WTC11 (cell line): ENCODE measurements around the gene VWA7. TPM values are rescaled to one million over a fixed set of nuclear protein-coding genes. Genes with fewer than 3 reads are reported as not detected.
A peak's percentile ranks its signal among the peaks of the same experiment; 100 is the strongest.

ENCODE experiments used
- ESRRA ChIP-seq: sonication (generic); formaldehyde crosslinking; IDR thresholded peaks from 2 replicates; pipeline ENCODE4 v1.8.1; 2022; ENCODE audit warnings: mild to moderate bottlenecking, missing genetic modification reagents, borderline replicate concordance
- ETV6 ChIP-seq: sonication (generic); formaldehyde crosslinking; IDR thresholded peaks from 2 replicates; pipeline ENCODE4 v1.8.1; 2022; ENCODE audit warnings: mild to moderate bottlenecking, missing genetic modification reagents
- FOXJ3 ChIP-seq: sonication (generic); formaldehyde crosslinking; IDR thresholded peaks from 2 replicates; pipeline ENCODE4 v1.9.0; 2021; ENCODE audit warnings: missing genetic modification reagents, mild to moderate bottlenecking, borderline replicate concordance
- FOXK1 ChIP-seq: sonication (generic); formaldehyde crosslinking; IDR thresholded peaks from 2 replicates; pipeline ENCODE4 v1.8.0; 2022; ENCODE audit warnings: mild to moderate bottlenecking, moderate library complexity, missing genetic modification reagents
- FOXP1 ChIP-seq: sonication (generic); formaldehyde crosslinking; IDR thresholded peaks from 2 replicates; pipeline ENCODE4 v1.8.0; 2022; ENCODE audit warnings: missing genetic modification reagents, mild to moderate bottlenecking, moderate library complexity, borderline replicate concordance
- GABPB1 ChIP-seq: sonication (generic); formaldehyde crosslinking; IDR thresholded peaks from 2 replicates; pipeline ENCODE4 v1.8.1; 2023; ENCODE audit warnings: mild to moderate bottlenecking, missing genetic modification reagents
- GRHL2 ChIP-seq: fragments of 250-450 bp; sonication (Bioruptor Pico); IDR thresholded peaks from 2 replicates; pipeline ENCODE4 v1.8.0; 2022; ENCODE audit warnings: mild to moderate bottlenecking, moderate library complexity; ENCODE audit not compliant: insufficient replicate concordance, severe bottlenecking
- HMGA2 ChIP-seq: fragments of 250-450 bp; sonication (Bioruptor Pico); IDR thresholded peaks from 2 replicates; pipeline ENCODE4 v1.4.0; 2021; ENCODE audit warnings: mild to moderate bottlenecking, moderate library complexity
- MYBL2 ChIP-seq: sonication (generic); formaldehyde crosslinking; IDR thresholded peaks from 2 replicates; pipeline ENCODE4 v1.8.1; 2023; ENCODE audit warnings: mild to moderate bottlenecking, moderate library complexity, missing genetic modification reagents
- NFE2L1 ChIP-seq: sonication (generic); formaldehyde crosslinking; IDR thresholded peaks from 2 replicates; pipeline ENCODE4 v1.8.1; 2023; ENCODE audit warnings: missing genetic modification reagents
- NFYB ChIP-seq: sonication (generic); formaldehyde crosslinking; conservative IDR thresholded peaks from 2 replicates; pipeline ENCODE4 v1.8.0; 2022; ENCODE audit warnings: low read depth, missing genetic modification reagents
- NR2C2 ChIP-seq: sonication (generic); formaldehyde crosslinking; IDR thresholded peaks from 2 replicates; pipeline ENCODE4 v1.8.0; 2022; ENCODE audit warnings: mild to moderate bottlenecking, missing genetic modification reagents
- NR3C1 ChIP-seq: sonication (generic); formaldehyde crosslinking; conservative IDR thresholded peaks from 2 replicates; pipeline ENCODE4 v1.8.1; 2023; ENCODE audit warnings: low read depth, mild to moderate bottlenecking, missing genetic modification reagents
- RORB ChIP-seq: fragments of 250-450 bp; sonication (Bioruptor Pico); IDR thresholded peaks from 2 replicates; pipeline ENCODE4 v1.9.0; 2021; ENCODE audit warnings: mild to moderate bottlenecking
- SP1 ChIP-seq: sonication (generic); formaldehyde crosslinking; conservative IDR thresholded peaks from 2 replicates; pipeline ENCODE4 v1.8.1; 2022; ENCODE audit warnings: missing genetic modification reagents
- TEAD1 ChIP-seq: sonication (generic); formaldehyde crosslinking; IDR thresholded peaks from 2 replicates; pipeline ENCODE4 v1.8.0; 2022; ENCODE audit warnings: mild to moderate bottlenecking, missing genetic modification reagents
- ZNF219 ChIP-seq: sonication (generic); formaldehyde crosslinking; IDR thresholded peaks from 2 replicates; pipeline ENCODE4 v1.8.0; 2023; ENCODE audit warnings: missing genetic modification reagents, mild to moderate bottlenecking, borderline replicate concordance
- ZNF232 ChIP-seq: sonication (generic); formaldehyde crosslinking; IDR thresholded peaks from 2 replicates; pipeline ENCODE4 v1.8.0; 2022; ENCODE audit warnings: mild to moderate bottlenecking, missing genetic modification reagents
- total RNA-seq: library from RNA; stranded (reverse); gene quantifications from 3 replicates; pipeline ENCODE4 v1.2.3, GENCODE V29; 2021
- TF ChIP-seq, protein P1 (sequence below): fragments of 250-450 bp; sonication (Bioruptor Pico); IDR thresholded peaks from 2 replicates; pipeline ENCODE4 v1.9.0; 2021; ENCODE audit warnings: mild to moderate bottlenecking, borderline replicate concordance
- TF ChIP-seq, protein P2 (sequence below): sonication (generic); formaldehyde crosslinking; IDR thresholded peaks from 2 replicates; pipeline ENCODE4 v1.8.0; 2022; ENCODE audit warnings: mild to moderate bottlenecking, missing genetic modification reagents
- TF ChIP-seq, protein P3 (sequence below): fragments of 250-450 bp; sonication (Bioruptor Pico); IDR thresholded peaks from 2 replicates; pipeline ENCODE4 v1.8.0; 2021; ENCODE audit warnings: mild to moderate bottlenecking
- TF ChIP-seq, protein P4 (sequence below): sonication (generic); formaldehyde crosslinking; IDR thresholded peaks from 2 replicates; pipeline ENCODE4 v1.8.1; 2022; ENCODE audit warnings: low read depth, mild to moderate bottlenecking, moderate library complexity, missing genetic modification reagents, borderline replicate concordance
- TF ChIP-seq, protein P5 (sequence below): fragments of 250-450 bp; sonication (Bioruptor Pico); conservative IDR thresholded peaks from 2 replicates; pipeline ENCODE4 v1.9.0; 2021; ENCODE audit warnings: mild to moderate bottlenecking
- TF ChIP-seq, protein P6 (sequence below): sonication (generic); formaldehyde crosslinking; IDR thresholded peaks from 2 replicates; pipeline ENCODE4 v1.8.0; 2023; ENCODE audit warnings: missing genetic modification reagents
- TF ChIP-seq, protein P7 (sequence below): sonication (generic); formaldehyde crosslinking; IDR thresholded peaks from 2 replicates; pipeline ENCODE4 v1.8.1; 2023; ENCODE audit warnings: mild to moderate bottlenecking, missing genetic modification reagents, moderate library complexity

VWA7 gene
- total RNA-seq, 1 experiment from 2014 or later: 1.8 TPM

DNA sequence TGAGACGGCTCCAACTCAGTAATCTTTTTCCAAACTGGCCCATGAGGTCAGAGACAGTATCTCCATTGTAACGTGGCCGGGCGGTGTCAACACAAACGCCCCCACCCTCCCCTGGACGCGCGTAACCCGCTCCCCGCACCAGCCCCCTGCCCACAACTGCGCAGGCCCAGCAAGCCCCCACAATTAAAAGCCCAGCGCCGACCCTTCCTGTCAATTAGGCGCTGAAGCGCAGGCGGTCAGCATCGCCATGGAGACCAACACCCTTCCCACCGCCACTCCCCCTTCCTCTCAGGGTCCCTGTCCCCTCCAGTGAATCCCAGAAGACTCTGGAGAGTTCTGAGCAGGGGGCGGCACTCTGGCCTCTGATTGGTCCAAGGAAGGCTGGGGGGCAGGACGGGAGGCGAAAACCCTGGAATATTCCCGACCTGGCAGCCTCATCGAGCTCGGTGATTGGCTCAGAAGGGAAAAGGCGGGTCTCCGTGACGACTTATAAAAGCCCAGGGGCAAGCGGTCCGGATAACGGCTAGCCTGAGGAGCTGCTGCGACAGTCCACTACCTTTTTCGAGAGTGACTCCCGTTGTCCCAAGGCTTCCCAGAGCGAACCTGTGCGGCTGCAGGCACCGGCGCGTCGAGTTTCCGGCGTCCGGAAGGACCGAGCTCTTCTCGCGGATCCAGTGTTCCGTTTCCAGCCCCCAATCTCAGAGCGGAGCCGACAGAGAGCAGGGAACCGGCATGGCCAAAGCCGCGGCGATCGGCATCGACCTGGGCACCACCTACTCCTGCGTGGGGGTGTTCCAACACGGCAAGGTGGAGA is 38.1 kb upstream of the VWA7 start, which contains the start of the genes HSPA1A and HSPA1L (continued):
- TF ChIP-seq, protein P1, sequence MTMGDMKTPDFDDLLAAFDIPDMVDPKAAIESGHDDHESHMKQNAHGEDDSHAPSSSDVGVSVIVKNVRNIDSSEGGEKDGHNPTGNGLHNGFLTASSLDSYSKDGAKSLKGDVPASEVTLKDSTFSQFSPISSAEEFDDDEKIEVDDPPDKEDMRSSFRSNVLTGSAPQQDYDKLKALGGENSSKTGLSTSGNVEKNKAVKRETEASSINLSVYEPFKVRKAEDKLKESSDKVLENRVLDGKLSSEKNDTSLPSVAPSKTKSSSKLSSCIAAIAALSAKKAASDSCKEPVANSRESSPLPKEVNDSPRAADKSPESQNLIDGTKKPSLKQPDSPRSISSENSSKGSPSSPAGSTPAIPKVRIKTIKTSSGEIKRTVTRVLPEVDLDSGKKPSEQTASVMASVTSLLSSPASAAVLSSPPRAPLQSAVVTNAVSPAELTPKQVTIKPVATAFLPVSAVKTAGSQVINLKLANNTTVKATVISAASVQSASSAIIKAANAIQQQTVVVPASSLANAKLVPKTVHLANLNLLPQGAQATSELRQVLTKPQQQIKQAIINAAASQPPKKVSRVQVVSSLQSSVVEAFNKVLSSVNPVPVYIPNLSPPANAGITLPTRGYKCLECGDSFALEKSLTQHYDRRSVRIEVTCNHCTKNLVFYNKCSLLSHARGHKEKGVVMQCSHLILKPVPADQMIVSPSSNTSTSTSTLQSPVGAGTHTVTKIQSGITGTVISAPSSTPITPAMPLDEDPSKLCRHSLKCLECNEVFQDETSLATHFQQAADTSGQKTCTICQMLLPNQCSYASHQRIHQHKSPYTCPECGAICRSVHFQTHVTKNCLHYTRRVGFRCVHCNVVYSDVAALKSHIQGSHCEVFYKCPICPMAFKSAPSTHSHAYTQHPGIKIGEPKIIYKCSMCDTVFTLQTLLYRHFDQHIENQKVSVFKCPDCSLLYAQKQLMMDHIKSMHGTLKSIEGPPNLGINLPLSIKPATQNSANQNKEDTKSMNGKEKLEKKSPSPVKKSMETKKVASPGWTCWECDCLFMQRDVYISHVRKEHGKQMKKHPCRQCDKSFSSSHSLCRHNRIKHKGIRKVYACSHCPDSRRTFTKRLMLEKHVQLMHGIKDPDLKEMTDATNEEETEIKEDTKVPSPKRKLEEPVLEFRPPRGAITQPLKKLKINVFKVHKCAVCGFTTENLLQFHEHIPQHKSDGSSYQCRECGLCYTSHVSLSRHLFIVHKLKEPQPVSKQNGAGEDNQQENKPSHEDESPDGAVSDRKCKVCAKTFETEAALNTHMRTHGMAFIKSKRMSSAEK: no peak
- TF ChIP-seq GRHL2 (no peak), ZNF219 (no peak), RORB (CRISPR knock-in tag) (no peak), MYBL2 (no peak), TEAD1 (CRISPR knock-in tag) (0 out of 2 replicates have a peak, but pooled peaks have one; percentile 49), ESRRA (CRISPR knock-in tag) (no peak), FOXK1 (CRISPR knock-in tag) (0 out of 2 replicates have a peak, but pooled peaks have one; percentile 39), NR2C2 (CRISPR knock-in tag) (no peak), SP1 (CRISPR knock-in tag) (peak; percentile 17; the same call in 1 of the 2 replicates), NFE2L1 (no peak), GABPB1 (CRISPR knock-in tag) (peak; percentile 56), NFYB (CRISPR knock-in tag) (peak; percentile 66), NR3C1 (no peak), ETV6 (CRISPR knock-in tag) (no peak), FOXJ3 (no peak), FOXP1 (no peak), HMGA2 (CRISPR knock-in tag) (no peak), ZNF232 (peak; percentile 85; the same call in 1 of the 2 replicates)
- TF ChIP-seq, protein P2, sequence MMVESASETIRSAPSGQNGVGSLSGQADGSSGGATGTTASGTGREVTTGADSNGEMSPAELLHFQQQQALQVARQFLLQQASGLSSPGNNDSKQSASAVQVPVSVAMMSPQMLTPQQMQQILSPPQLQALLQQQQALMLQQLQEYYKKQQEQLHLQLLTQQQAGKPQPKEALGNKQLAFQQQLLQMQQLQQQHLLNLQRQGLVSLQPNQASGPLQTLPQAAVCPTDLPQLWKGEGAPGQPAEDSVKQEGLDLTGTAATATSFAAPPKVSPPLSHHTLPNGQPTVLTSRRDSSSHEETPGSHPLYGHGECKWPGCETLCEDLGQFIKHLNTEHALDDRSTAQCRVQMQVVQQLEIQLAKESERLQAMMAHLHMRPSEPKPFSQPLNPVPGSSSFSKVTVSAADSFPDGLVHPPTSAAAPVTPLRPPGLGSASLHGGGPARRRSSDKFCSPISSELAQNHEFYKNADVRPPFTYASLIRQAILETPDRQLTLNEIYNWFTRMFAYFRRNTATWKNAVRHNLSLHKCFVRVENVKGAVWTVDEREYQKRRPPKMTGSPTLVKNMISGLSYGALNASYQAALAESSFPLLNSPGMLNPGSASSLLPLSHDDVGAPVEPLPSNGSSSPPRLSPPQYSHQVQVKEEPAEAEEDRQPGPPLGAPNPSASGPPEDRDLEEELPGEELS (CRISPR knock-in tag): peak; percentile 52; the same call in 1 of the 2 replicates
- TF ChIP-seq, protein P3, sequence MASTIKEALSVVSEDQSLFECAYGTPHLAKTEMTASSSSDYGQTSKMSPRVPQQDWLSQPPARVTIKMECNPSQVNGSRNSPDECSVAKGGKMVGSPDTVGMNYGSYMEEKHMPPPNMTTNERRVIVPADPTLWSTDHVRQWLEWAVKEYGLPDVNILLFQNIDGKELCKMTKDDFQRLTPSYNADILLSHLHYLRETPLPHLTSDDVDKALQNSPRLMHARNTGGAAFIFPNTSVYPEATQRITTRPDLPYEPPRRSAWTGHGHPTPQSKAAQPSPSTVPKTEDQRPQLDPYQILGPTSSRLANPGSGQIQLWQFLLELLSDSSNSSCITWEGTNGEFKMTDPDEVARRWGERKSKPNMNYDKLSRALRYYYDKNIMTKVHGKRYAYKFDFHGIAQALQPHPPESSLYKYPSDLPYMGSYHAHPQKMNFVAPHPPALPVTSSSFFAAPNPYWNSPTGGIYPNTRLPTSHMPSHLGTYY (CRISPR knock-in tag): no peak
- TF ChIP-seq, protein P4, sequence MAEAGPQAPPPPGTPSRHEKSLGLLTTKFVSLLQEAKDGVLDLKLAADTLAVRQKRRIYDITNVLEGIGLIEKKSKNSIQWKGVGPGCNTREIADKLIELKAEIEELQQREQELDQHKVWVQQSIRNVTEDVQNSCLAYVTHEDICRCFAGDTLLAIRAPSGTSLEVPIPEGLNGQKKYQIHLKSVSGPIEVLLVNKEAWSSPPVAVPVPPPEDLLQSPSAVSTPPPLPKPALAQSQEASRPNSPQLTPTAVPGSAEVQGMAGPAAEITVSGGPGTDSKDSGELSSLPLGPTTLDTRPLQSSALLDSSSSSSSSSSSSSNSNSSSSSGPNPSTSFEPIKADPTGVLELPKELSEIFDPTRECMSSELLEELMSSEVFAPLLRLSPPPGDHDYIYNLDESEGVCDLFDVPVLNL (CRISPR knock-in tag): no peak
- TF ChIP-seq, protein P5, sequence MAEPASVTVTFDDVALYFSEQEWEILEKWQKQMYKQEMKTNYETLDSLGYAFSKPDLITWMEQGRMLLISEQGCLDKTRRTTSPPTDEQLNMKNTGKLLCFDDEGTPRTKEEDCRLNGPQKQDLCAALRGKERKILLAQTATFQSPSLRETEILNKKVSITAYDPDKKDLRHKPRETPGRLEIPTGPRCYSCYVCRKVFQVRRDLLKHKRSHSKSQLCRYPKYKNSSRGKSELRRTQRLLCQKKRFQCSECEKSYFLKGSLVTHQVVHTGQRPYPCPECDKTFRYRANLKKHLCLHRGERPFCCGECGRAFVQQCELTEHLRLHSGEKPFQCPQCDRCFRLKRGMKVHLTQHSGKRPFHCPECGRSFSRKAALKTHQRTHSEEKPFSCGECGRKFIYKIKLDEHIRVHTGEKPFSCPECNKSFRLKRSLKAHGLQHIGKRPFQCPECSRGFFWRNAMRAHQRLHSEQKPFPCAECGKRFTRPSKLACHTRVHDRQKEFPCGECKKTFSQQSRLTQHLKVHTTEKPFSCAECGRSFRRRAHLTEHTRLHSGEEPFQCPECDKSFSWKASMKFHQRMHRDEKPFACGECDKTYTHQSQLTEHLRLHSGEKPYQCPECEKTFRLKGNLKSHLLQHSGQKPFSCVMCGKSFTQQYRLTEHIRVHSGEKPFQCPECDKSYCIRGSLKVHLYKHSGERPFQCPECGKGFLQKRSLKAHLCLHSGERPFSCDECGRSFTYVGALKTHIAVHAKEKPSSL: no peak
- TF ChIP-seq, protein P6, sequence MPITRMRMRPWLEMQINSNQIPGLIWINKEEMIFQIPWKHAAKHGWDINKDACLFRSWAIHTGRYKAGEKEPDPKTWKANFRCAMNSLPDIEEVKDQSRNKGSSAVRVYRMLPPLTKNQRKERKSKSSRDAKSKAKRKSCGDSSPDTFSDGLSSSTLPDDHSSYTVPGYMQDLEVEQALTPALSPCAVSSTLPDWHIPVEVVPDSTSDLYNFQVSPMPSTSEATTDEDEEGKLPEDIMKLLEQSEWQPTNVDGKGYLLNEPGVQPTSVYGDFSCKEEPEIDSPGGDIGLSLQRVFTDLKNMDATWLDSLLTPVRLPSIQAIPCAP (CRISPR knock-in tag): no peak
- TF ChIP-seq, protein P7, sequence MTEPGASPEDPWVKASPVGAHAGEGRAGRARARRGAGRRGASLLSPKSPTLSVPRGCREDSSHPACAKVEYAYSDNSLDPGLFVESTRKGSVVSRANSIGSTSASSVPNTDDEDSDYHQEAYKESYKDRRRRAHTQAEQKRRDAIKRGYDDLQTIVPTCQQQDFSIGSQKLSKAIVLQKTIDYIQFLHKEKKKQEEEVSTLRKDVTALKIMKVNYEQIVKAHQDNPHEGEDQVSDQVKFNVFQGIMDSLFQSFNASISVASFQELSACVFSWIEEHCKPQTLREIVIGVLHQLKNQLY (CRISPR knock-in tag): no peak
